ENCODE results near the gene MS4A7.
A peak's percentile ranks its signal among the peaks of the same experiment; 100 is the strongest.
"Not testable (repeated sequence)": the region's sequence is repeated elsewhere in the genome, so short reads cannot be mapped to it uniquely, and the experiment has no call there.

Gene MS4A7

GRCh38 chr11:60378354-60378753, at the start of gene MS4A7:
TSS of gene MS4A7 (plus strand) at chr11:60378532. CDS start at chr11:60383142, 4,610 bp downstream.
- no peak for DNase-seq (ENCODE audit: low read depth in 3 of 3)

GRCh38 chr11:60332846-60333245, 45.5 kb upstream of the MS4A7 start:
- DNase-seq (ENCODE audit: low read depth in 3 of 3): no peak

DNA sequence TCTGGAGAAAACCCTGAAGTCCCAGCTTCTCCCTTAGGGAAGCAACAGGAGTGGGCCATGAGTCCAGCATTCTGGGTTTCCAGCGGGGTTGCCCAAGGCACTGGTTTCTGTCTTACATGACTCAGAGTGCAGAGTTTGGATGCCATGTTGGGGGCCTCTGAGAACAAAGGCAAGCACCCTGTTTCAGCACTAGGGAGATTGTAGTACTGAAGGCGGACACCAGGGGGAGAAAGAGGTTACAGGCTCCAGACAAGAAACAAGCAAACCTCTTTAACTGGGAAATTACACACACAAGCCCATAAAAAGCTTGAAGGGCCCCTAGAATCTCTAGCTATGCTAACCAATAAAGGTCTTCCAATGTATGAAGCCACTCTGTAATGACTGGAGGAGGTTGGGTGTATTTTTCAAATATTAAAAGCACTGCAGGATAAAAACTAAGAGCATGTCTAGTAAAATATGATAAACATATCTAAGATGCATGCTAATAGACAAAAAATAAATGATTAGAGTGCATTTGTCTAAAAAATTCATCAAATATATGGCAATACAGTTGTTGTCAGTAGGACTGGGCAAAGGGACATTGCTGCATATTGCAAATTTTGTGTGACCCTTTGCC, 44.2 kb upstream of the MS4A7 start:
- DNase-seq (ENCODE audit: low read depth in 3 of 3): peak; percentile 15 to 26 (median 20)

DNA sequence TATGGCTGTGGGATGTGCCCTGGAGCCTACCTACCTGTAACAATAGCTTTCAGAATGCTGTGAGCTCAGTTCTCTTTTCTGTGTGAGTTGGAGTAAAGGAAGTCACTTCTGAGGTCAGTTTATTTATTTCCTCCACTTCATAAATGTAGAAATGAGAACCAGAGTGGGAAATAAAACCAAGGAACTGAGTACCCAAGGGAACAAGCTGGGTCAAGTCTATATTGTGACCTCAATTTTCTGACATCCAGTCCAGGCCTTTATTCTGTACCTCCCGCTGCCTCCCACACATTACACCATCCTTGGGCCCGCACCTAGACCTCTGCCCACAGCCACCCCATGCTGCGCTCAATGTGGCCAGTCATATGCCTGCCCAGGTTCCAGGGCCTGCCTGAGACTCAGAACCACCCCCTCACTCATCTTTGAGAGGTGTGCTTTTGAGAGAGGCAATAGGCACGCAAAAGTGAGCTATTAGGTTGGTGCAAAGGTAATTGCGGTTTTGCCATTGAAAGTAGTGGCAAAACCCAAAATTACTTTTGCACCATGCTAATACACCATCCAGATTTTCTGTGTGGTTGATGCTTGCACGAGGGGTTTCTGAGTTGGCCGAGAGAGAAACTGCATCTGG, 41.5 kb upstream of the MS4A7 start:
- no peak for DNase-seq (ENCODE audit: low read depth in 3 of 3)

GRCh38 chr11:60338053-60338452, 40.3 kb upstream of the MS4A7 start:
- no peak for DNase-seq (ENCODE audit: low read depth in 3 of 3)

GRCh38 chr11:60339356-60339755, 39.0 kb upstream of the MS4A7 start:
- DNase-seq (ENCODE audit: low read depth in 3 of 3): no peak

GRCh38 chr11:60343094-60343704, 35.1 kb upstream of the MS4A7 start:
- no peak for DNase-seq (ENCODE audit: low read depth in 3 of 3)

GRCh38 chr11:60344146-60344545, 34.2 kb upstream of the MS4A7 start:
- DNase-seq (ENCODE audit: low read depth in 3 of 3): no peak

- DNase-seq (ENCODE audit: low read depth in 3 of 3): no peak
Observed at GRCh38 chr11:60345489-60345888, 32.8 kb upstream of the MS4A7 start.

DNA sequence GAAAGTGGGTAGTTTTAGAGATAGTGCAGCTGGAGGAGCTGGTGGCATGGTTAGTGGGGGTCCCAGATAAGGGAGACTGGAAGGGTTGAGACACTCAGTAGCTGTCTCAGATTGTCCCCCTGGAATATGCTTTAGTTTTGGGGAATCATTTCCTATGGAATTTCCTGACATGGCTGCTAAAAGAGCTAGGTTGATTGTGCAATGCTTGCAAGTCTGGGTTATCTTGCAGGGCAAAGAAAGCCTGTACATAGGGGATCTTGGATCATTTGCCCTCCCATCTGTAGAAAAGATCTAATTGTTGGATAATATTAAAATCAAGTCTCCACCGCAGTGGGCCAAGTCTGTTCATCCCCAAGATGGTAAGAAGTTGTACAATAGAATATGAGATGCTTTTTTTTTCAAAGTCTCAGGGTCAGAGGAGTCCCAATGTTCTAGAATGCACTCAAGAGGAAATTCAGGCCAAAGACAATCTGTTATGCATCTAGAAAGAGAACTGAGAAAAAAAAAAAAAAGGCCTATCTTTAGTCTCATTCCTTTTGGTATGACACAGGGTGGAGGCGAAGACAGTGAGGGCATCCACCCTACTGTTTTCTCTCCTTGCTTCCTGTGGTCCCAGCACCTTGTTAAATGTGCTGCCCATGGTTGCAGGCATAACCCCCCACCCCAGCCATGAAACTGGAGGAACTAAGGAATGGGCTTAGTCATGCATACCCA, 31.1 kb upstream of the MS4A7 start:
- no peak for DNase-seq (ENCODE audit: low read depth in 3 of 3)

DNA sequence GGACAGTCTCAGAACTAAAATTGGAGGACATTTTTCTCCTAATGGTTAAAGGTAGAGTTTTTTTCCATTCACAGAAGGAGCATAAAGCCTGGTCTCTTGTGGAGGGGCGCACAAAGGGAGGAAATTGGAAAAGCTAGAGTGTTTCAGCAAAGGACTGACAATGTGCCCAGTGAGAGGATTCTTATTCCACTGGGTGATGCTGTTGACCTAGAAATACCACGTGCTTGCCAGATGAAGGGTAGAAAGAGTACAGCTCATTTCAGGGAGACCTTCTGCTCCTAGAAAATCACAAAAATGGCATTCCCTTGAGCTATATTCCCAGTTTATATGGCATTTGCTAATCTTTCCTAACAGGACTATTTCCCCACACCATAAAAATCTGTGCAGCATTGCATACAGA, 30.2 kb upstream of the MS4A7 start:
- DNase-seq (ENCODE audit: low read depth in 3 of 3): no peak

DNA sequence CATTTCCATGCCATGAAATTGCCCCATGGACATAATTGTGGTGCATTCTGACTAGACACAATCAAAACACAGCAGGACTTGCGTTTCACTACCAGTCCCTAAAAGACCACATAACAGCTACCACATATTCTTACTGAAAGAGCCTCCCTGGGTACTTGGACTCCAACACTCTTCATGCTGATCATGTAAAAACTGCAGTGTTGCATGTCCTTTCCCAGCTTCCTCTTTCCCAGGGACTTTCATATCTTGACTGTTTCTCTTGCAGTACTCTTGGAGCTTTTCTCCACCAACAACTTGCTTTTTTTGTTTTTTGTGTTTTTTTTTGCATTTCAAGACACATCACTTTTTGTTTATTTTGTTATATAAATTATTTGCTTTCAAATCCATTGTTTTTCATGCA, 28.3 kb upstream of the MS4A7 start:
- no peak for DNase-seq (ENCODE audit: low read depth in 3 of 3)

DNA sequence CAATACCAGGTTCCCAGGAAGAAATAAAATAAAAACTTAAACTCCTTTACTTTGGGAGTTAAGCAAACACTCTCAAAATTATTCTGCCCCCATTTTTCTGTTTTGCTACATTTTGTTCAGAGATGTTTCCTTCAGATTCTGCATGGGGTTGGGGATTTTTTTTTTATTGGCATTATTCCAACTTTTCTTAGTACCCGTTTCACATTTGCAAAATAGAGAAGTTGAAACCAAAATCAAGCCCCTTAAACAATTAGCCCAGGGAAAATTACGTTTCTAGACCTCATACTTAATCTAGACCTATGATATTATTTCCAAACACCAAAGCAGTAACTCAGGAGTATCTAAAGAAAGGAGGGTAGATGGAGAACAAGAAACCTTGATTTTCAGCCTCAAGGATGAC, 20.6 kb upstream of the MS4A7 start:
- no peak for DNase-seq (ENCODE audit: low read depth in 3 of 3)

DNA sequence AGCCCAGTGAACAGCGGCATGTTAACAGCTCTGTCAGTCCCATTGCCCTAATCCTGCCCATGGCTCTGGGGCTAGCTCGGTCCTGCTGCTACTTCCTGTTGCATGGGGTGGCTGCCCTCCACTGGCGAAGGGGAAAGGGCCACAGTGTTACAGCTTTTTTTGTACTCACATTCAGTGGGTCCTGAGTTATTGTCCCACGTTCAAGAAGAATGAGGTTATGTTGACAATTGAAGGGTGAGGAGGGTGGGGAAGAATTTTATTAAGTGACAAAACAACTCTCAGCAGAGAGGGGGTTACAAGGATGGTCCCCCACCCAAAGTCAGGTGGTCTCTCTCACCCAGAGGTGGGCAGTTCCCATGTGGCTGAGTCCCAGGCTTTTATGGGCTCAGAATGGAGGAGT, 17.7 kb upstream of the MS4A7 start:
- no peak for DNase-seq (ENCODE audit: low read depth in 3 of 3)

DNA sequence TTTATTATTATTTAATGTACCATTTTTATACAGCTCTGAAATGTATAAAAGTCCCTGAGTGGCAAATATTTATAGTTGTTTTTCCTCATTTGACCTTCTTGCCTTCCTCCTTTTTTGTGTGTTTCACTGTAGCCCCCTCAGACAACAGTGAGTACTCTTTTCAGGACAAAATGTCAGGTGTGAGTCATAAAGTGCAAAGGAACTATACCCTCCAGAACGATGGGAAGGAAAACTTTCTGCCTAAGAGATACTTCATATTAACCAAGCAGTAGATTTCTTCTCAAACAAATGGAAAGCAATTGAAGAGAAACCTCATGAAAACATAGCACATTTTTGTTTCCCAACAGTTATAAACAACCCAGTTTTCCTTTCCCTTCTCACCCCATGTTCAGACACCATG, 16.1 kb upstream of the MS4A7 start:
- no peak for DNase-seq (ENCODE audit: low read depth in 3 of 3)

DNA sequence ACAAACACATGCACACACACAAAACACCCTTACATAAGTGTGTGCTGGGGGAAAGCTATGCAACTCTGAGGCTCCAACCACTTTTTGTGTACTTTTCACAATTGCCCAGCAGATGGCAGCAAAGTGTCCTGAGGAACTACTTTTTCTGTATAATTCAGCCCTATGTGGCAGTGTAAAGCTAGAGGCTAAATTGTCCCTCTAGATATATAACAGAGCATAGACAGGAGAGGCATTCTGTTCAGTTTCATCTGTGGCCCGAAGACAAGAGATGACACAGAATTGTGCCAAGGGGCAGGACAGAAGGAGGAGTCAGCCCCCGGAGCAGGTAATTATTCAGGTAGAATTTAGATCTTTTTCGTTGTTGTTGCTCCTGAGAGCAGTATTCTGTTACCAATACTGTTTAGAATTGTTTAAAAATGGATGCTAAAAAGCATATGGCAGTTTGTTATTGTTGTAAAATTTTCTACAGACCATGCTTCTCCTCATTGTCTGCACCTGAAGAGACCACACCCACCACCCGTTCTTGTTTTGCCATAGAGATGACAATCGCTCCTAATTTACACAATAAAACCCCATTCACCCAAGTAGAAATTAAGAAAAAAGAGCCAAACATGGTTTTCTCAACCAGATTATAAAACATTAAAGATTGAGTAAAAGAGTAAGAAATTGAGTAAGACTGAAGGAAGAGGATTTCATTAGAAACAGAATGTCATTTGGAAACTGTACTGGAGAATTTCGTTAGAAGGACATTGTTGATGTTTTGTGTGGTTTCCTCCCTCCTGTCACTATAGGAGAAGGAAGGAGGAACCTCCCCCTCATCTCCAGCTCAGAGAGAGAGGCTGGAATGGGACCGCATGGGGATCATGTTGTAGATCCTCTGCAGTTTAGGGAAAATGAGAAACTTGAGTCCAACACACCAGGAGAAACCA, 14.5 kb upstream of the MS4A7 start:
- DNase-seq (ENCODE audit: low read depth in 3 of 3): peak; percentile 6 to 24 (median 18)

DNA sequence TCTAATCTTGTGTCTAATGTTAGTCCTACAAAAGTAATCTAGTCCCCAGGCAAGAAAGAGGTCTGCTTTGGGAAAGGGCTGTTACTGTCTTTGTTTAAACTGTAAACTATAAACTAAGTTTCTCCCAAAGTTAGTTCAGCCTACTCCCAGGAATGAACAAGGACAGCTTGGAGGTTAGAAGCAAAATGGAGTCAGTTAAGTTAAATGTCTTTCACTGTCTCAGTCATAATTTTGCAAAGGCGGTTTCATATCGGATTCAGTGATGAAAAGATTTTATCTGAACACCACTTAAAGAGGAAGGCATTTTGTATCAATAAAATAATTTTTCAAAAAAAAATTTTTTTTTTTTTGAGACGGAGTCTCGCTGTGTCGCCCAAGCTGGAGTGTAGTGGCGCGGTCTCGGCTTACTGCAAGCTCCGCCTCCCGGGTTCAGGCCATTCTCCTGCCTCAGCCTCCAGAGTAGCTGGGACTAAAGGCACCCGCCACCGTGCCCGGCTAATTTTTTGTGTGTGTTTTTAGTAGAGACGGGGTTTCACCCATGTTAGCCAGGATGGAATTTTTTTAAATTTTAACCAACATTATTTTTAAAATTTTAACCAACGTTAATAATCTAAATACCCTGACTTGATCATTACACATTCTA, 11.9 kb upstream of the MS4A7 start:
- DNase-seq (ENCODE audit: low read depth in 3 of 3): not testable (repeated sequence)

DNA sequence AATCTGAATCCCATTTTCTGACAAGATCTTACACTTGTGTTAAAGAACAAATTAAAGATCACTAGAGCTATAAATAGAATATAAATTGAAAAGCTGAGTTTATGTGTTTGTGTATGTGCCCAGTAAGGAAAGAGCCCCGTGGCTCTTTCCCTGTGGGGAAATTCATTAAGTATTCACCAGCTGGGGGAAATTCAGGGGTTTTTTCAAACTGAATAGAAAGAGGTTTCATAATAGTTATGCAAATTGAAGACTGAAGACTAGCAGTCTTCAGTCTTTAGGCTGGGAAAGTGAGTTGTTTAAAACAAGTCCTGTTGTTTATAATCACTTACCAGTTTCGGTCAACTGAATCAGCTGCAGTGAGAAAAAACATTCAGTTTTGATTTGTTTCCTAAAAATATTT, 11.3 kb upstream of the MS4A7 start:
- DNase-seq (ENCODE audit: low read depth in 3 of 3): no peak

DNA sequence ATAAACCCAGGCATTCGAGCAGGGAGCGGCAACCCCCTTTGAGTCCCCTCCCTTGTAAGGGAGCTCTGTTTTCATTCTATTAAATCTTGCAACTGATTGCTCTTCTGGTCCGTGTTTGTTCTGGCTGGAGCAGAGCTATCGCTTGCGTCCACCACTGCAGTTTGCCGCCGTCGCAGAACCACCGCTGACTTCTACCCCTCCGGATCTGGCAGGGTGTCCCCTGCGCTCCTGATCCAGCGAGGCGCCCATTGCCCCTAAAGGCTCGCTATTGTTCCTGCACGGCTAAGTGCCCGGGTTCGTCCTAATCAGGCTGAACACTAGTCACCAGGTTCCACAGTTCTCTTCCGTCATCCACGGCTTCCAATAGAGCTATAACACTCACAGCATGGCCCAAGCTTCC, 10.4 kb upstream of the MS4A7 start:
- no peak for DNase-seq (ENCODE audit: low read depth in 3 of 3)

- DNase-seq (ENCODE audit: low read depth in 3 of 3): no peak
Observed at GRCh38 chr11:60370252-60370810, 8.0 kb upstream of the MS4A7 start.

DNA sequence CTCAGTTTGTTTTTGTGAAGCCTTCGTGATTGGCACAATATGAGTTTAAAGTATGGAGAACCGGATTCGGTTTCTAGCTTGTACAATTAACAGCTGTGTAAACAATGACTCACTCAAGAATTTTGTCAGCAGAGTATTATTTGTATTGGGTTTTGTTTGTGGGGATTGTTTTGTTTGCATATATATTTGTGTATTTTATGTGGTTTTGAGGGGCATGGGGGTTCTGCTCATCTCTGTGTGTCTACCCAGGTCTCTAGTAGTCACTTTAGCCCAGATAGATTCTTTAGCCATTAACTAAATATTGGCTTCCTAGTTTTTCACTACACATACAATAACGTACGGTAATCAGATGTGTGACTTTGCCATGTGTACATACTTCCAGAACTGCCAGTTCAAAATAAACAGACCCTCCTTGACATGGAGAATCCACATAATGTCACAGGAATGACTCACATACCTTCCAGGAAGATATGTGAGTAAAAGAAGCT, 7.5 kb upstream of the MS4A7 start:
- no peak for DNase-seq (ENCODE audit: low read depth in 3 of 3)
